ENCODE measurements around the gene MUC5AC.
A peak's percentile ranks its signal among the peaks of the same experiment; 100 is the strongest.
"Not testable (repeated sequence)": the region's sequence is repeated elsewhere in the genome, so short reads cannot be mapped to it uniquely, and the experiment has no call there.

The MUC5AC gene

GRCh38 chr11:1148752-1149180 lies 9.0 kb upstream of the MUC5AC start:
- DNase-seq: no peak

GRCh38 chr11:1149545-1149944 lies 8.2 kb upstream of the MUC5AC start:
- no peak for DNase-seq

GRCh38 chr11:1150116-1150515 lies 7.6 kb upstream of the MUC5AC start:
- no peak for DNase-seq

GRCh38 chr11:1150769-1151365 lies 6.9 kb upstream of the MUC5AC start:
- DNase-seq: no peak

- DNase-seq: no peak
These were observed 6.1 kb upstream of the MUC5AC start for GRCh38 chr11:1151366-1152315.

GRCh38 chr11:1152316-1153104 lies 5.2 kb upstream of the MUC5AC start:
- peak; percentile 40 for DNase-seq

- no peak for DNase-seq
These were observed 4.4 kb upstream of the MUC5AC start for GRCh38 chr11:1153105-1153950.

GRCh38 chr11:1153951-1154493 lies 3.7 kb upstream of the MUC5AC start:
- no peak for DNase-seq

- DNase-seq: not testable (repeated sequence)
These were observed 3.1 kb upstream of the MUC5AC start for GRCh38 chr11:1154656-1155055.

GRCh38 chr11:1155274-1155693 lies 2.5 kb upstream of the MUC5AC start:
- no peak for DNase-seq

GRCh38 chr11:1156506-1157340 lies 1.0 kb upstream of the MUC5AC start:
- no peak for DNase-seq

GRCh38 chr11:1157341-1157644 lies 460 bp upstream of the MUC5AC start:
- DNase-seq: no peak

GRCh38 chr11:1158681-1159487 lies 1.1 kb downstream of the MUC5AC start:
- DNase-seq: no peak

GRCh38 chr11:1159488-1160220 lies 1.9 kb downstream of the MUC5AC start:
- DNase-seq: not testable (repeated sequence)

GRCh38 chr11:1160231-1161101 lies 2.7 kb downstream of the MUC5AC start:
- no peak for DNase-seq

- no peak for DNase-seq
These were observed 3.8 kb downstream of the MUC5AC start for GRCh38 chr11:1161410-1162137.

GRCh38 chr11:1162138-1162475 lies 4.4 kb downstream of the MUC5AC start:
- no peak for DNase-seq
